Subcutaneous adipose tissue (tissue), 4 donors: Measurements from ENCODE around the gene CWC22. TPM values are rescaled to one million over a fixed set of nuclear protein-coding genes. Genes with fewer than 3 reads are reported as not detected.

Experiments used
- CTCF ChIP-seq: fragments of 450-650 bp; IDR thresholded peaks from one replicate; pipeline ENCODE4 v1.5.1; 2016; ENCODE audit warnings: low read depth, mild to moderate bottlenecking, control low read depth, antibody characterized with exemption, moderate library complexity
- total RNA-seq, 4 donors: library from RNA; depleted of rRNA; stranded (reverse); fragments of >200 nt; gene quantifications; one replicate each; pipeline ENCODE4 v1.1.0, GENCODE V29; 2016

The CWC22 gene
- total RNA-seq, 4 donors from 2014 or later, result 14.3 to 23.6 (median 22.0) TPM

- TF ChIP-seq CTCF, result no peak
Observed at GRCh38 chr2:179949438-179949837, 57.7 kb downstream of the CWC22 start.

- TF ChIP-seq CTCF, result no peak
Observed at GRCh38 chr2:179948058-179948457, 59.0 kb downstream of the CWC22 start.

GRCh38 chr2:179946810-179947615 is 60.1 kb downstream of the CWC22 start:
- no peak for TF ChIP-seq CTCF

GRCh38 chr2:179946346-179946745 is 60.8 kb downstream of the CWC22 start:
- no peak for TF ChIP-seq CTCF

- TF ChIP-seq CTCF, result no peak
Observed at GRCh38 chr2:179939259-179939658, 67.8 kb downstream of the CWC22 start.

GRCh38 chr2:179938026-179938425 is 69.1 kb downstream of the CWC22 start:
- TF ChIP-seq CTCF, result no peak

- TF ChIP-seq CTCF, result no peak
Observed at GRCh38 chr2:179936654-179937053, 70.4 kb downstream of the CWC22 start.
